Stimulated activated CD8-positive, alpha-beta memory T cell treated with anti-CD3 and anti-CD28 coated beads, Interleukin-7, amount 100 ng/mL, for 48 hours (primary cell): ENCODE results near the gene UNKL.

Experiments
- DNase-seq, 2 donors: peaks; one replicate each; pipeline ENCODE4 v3.0.0-alpha.2; 2020; ENCODE audit warnings: low read depth in 1 of 2; ENCODE audit errors: extremely low read depth in 1 of 2

UNKL gene

DNA sequence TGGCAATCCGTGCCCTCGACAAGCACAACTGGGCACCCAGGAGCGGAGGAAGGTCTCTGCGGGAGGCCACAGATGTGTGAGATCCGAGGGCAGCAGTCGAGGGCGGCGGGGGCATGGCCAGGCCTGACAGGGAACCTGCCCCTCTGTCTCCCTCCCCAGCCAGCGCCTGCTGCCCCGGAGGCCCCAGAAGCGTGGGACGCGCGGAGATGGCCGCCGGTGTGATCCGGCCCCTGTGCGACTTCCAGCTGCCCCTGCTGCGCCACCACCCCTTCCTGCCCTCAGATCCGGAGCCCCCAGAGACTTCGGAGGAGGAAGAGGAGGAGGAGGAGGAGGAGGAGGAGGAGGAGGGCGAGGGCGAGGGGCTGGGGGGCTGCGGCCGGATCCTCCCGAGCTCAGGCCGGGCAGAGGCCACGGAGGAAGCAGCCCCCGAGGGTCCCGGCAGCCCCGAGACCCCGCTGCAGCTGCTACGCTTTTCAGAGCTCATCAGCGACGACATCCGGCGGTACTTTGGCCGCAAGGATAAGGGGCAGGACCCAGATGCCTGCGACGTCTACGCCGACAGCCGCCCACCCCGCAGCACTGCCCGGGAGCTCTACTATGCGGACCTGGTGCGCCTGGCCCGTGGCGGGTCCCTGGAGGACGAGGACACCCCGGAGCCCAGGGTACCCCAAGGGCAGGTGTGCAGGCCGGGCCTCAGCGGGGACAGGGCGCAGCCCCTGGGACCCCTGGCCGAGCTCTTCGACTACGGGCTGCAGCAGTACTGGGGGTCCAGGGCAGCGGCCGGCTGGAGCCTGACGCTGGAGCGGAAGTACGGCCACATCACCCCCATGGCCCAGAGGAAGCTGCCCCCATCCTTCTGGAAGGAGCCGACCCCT lies 18.1 kb upstream of the UNKL start:
- DNase-seq: no peak

DNA sequence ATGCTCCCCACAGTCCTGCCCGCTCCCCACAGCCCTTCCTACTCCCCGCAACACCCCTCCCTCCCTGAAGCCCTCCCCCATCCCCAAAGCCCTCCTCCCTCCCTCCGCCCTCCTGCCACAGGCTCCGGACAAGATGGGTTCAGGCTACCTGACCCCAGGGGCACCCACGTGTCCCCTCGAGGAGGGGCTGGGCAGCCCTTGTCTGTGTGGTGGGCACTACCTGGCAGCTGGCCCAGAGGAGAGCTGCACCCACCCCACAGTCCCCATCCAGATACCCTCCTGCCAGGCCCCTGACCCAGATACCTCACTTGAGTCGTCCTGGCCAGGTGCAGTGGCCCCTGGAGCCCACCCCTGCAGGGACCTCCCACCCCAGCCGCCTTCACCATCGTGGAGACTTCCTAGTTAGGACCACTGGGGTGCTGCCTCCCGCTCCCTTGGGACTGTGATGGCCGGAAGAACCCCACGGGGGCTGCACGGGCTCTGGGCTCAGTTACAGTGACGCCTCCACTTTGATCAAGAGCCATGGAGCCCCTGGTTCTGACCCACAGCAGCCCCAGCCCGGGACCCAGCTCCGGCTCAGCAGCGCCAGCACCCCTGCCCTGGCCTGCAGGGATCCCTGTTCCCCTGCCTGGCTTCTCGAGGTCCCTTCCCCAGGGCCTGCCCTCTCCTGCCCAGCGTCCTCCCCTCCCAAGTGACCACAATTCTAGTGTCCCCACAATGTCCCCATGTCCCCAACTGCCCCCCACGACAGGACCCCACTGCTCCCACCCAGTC lies 17.2 kb upstream of the UNKL start:
- DNase-seq: no peak

- no peak for DNase-seq
These were observed 16.4 kb upstream of the UNKL start, which contains the start of gene PERCC1 for GRCh38 chr16:1430759-1431496. Gene PERCC1 (plus strand): TSS chr16:1431078. CDS start chr16:1432594, 1,516 bp downstream.

DNA sequence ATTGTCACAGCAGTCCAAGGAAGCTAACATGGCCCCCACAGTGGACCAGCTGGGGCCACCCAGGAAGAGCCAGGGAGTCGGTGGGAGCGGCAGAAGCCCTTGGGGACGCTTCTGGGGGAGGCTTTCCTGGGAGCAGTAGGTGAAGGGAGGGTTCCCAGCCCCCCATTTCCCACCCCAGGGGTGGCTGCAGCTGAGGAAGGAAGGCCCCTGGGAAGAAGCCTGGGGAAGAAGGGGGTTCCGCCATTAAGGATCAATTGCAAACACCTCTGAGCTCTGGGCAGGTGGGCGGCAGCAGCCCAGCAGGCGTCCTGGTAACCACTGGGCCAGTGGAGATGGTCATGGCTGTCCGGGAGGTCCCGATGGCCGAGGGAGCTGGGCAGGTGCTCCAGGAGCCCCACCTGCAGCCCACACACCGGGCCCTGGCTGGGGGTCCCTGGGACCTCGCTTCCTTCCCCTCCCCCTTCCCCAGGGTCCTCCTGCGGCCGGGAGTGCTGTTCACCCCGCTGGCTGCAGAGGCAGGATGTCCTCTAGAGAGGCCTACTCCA lies 15.8 kb upstream of the UNKL start:
- no peak for DNase-seq

DNA sequence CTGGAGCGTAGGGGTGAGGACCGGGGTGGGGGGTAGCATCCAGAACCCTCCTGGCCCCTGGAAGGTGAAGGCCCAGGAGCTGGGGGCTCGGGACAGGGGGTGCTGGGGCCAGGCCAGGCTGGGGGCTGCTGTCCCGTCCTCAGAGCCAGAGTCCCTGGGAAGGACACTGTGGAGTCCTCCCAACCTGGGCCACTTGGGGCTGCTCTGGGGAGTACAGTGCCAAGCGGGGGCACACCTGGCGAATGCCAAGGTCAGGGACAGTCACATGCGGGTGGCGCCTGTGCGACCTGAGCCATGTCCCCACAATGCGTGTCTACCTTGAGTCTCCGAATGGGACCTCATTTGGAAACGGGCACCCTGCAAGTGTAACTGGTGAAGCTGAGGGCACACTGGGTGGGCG lies 15.1 kb upstream of the UNKL start:
- DNase-seq: no peak

- DNase-seq: no peak
These were observed 14.5 kb upstream of the UNKL start for GRCh38 chr16:1429012-1429411.

GRCh38 chr16:1428511-1428910 lies 14.0 kb upstream of the UNKL start:
- no peak for DNase-seq

GRCh38 chr16:1427473-1428461 lies 13.3 kb upstream of the UNKL start:
- DNase-seq: no peak

- no peak for DNase-seq
These were observed 12.4 kb upstream of the UNKL start for GRCh38 chr16:1426734-1427471.

DNA sequence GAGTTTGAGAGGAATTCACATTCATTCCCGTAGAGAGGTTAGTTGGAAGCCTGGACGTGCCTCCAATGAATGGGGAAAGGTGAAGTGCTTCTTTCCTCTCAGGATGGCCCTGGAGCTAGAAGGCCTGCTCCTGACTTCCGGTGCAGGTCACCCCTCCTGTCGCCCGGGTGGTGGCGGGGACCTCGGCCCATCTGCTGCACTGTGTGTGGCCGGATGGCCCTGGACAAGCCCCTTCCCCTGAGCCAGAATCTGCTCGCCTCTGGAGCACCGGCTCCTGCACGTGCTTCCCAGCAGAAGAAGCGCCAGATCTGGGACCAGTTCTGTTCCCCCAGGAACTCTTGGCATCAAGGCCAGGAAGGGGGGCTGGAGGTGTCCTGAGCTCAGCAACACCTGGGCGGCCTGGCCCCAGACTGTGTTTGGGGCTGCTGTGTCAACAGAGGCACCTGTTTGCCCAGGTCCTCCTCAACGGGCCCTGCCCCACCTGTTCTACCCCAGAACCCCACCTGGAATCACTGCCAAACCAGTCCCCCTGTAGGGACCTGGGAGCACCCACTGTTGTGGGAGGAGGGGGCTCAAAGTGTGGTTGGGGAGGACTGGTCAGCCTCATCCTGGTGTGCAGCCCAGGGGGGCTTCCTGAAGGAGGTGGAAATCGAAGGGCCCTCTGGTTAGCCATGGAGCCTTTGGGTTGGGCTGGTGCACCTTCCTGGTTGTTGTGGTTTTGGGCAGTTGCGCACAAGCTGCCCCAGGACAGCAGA lies 11.3 kb upstream of the UNKL start:
- no peak for DNase-seq

DNA sequence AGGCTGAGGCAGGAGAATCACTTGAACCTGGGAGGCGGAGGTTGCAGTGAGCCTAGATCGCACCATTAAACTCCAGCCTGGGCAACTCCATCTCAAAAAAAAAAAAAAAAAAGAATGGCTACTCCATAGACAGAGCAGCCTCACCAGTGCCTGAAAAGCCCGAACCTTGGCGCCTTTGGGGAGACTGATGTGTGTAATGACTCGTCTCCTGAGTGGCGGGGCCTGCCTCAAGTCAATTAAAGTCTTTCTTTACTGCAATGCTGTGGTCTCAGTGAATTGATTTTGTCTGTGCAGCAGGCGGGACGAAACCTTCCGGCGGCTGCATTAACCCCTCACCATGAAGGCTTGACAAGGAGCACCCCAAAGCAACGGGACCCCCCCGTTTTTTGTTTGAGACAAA lies 9.5 kb upstream of the UNKL start:
- no peak for DNase-seq

DNA sequence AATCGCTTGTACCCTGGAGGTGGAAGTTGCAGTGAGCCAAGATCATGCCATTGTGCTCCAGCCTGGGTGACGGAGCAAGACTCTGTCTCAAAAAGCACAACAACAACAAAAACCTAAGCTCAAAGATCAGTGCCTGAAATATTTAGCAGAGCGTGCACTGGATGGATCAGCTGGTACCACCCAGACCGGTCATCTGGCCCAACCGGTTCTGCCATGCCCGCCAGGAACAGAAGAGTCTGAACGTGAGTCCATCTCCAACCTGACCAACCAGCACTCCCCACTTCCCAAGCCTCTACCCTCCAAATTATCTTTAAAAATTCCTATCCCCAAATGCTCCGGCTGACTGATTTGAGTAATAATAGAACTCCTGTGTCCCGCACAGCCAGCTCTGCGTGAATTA lies 7.6 kb upstream of the UNKL start:
- no peak for DNase-seq

GRCh38 chr16:1420111-1420539 lies 5.6 kb upstream of the UNKL start:
- DNase-seq: no peak

DNA sequence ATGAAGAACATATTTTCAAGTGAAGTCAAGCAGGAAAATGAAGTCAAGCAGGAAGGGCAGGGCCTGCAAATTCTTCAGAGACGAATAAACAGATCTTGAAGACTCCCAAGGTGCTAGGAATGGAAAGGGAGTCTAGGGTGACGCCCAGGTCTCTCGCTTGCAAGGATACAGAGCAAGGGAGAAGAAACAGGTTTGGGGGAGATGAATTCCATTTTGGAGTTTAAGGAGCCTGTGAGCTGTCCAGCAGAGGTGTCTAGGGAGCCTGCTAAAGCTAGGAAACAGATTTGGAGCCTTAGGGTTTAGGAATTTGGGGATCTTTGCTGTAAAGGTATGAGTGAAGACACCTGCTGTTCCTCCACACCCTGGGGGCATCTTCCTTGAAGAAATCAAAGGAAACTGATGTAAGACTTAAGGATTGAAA lies 2.0 kb upstream of the UNKL start:
- no peak for DNase-seq

- DNase-seq: peak in 1 of 2 donors; percentile 43
These were observed 596 bp downstream of the UNKL start for GRCh38 chr16:1413684-1414531.

DNA sequence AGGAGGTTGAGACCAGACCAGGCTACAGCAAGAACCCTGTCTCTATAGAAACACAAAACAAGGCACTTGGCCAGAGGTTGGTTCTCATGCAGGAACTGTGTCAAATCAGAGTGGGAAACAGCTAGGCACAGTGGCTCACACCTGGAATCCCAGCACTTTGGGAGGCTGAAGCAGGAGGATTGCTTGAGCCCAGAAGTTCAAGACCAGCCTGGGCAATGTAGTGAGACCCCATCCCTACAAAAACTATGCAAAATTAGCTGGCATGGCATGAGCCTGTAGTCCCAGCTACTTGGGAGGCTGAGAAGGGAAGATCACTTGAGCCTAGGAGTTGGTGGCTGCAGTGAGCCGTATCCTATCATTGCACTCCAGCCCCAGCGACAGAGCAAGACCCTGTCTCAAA lies 1.7 kb downstream of the UNKL start:
- DNase-seq: no peak

DNA sequence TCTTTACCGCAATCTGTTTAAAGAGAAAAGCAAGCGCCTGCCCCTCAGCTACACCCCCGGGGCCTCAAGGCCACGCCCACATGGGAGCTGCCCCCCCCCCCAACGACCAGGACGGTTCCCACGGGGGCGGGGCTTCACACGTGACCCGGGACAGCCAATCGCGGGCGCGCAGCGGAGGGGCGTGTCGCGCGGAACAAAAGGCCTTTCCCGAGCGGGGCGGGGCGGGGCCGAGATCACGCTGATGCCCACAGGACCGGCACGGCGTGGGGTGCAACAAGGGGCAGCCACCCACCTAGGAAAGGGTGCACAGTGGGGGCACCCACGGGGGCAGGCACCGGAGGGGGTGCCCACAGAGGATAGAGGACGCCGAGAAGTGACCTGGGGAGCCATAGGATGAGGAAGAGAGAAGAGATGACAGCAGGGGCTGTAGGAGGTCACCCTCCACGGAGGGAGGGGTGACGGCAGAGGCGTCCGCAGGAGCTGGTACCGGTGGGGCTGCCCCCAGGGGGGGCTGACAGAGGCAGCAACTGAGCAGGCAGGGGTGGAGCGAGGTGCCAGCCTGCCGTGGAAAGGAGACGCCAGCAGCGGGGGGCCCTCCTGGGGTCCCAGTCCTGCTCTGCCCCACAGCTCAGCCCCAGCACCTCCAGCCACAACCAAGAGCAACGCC lies 6.2 kb downstream of the UNKL start:
- peak; percentile 86 to 91 for DNase-seq
